Measurements from ENCODE around the gene ADAMTS2. TPM values are rescaled to one million over a fixed set of nuclear protein-coding genes. Genes with fewer than 3 reads are reported as not detected.

The ADAMTS2 gene
- total RNA-seq, 1 donor from 2014 or later = not detected

DNA sequence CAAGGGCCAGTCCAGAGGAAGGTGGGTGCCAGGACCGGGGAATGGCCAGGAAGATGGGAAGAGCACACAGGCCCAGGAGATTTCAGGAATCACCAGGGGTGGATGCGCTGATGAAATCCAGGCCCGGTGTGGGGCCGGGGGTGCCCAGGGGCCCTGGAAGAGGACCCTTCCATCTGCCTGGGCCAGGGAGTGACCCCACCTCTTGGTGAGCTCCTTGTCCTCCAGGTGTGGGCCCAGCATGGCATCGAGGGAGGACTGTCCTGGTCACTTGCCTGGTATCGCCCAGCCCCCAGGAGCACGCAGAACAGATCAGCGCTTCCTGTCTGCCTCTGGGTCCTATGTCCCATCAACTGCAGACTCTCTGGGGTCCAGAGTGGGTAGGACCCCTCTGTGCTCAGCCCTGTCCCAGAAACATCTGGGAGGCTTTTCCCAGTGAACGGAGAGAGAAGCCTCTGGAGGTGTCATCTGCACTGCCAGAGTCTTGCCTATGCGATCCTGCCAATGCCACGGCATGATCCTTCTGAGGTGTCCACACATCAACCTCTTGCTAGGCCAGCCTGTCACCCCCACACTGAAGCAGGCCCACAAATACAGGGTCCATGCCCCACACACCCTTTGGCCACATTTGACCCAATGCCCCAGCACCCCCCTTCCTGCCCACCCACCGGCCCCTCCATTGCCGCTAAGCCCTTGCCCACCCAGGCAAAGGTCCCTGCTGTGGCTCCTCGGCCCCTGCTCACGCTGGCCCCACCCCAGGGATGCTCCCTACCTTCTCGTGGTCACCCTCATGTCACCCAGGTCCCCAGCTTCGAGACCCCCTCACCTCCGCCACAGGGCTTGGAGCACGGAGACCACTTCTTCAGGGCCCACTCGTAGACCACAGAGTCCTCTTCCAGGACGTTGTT, 217.9 kb downstream of the ADAMTS2 start:
- ChIA-PET POLR2A (no interaction called here), CTCF (no interaction called here)
- no peaks in the 10 kb centered on the region for H3K27me3 Mint-ChIP-seq
- H3K4me3 Mint-ChIP-seq = no peak overlapping the region
- DNase-seq (no peak), ATAC-seq (ENCODE audit: low read depth) (no peak)
- no peaks in the 10 kb centered on the region for H3K9me3 Mint-ChIP-seq
- no peak overlapping the region for H3K27ac Mint-ChIP-seq
- TF ChIP-seq, protein P1, sequence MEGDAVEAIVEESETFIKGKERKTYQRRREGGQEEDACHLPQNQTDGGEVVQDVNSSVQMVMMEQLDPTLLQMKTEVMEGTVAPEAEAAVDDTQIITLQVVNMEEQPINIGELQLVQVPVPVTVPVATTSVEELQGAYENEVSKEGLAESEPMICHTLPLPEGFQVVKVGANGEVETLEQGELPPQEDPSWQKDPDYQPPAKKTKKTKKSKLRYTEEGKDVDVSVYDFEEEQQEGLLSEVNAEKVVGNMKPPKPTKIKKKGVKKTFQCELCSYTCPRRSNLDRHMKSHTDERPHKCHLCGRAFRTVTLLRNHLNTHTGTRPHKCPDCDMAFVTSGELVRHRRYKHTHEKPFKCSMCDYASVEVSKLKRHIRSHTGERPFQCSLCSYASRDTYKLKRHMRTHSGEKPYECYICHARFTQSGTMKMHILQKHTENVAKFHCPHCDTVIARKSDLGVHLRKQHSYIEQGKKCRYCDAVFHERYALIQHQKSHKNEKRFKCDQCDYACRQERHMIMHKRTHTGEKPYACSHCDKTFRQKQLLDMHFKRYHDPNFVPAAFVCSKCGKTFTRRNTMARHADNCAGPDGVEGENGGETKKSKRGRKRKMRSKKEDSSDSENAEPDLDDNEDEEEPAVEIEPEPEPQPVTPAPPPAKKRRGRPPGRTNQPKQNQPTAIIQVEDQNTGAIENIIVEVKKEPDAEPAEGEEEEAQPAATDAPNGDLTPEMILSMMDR (IDR thresholded peaks at IDR 0.05) = no peak
- no peaks in the 10 kb centered on the region for H3K4me1 Mint-ChIP-seq
- intact Hi-C loops (cut with micrococcal nuclease) = no loop called here
- no peaks in the 10 kb centered on the region for H3K36me3 Mint-ChIP-seq (ENCODE audit: low read depth)

DNA sequence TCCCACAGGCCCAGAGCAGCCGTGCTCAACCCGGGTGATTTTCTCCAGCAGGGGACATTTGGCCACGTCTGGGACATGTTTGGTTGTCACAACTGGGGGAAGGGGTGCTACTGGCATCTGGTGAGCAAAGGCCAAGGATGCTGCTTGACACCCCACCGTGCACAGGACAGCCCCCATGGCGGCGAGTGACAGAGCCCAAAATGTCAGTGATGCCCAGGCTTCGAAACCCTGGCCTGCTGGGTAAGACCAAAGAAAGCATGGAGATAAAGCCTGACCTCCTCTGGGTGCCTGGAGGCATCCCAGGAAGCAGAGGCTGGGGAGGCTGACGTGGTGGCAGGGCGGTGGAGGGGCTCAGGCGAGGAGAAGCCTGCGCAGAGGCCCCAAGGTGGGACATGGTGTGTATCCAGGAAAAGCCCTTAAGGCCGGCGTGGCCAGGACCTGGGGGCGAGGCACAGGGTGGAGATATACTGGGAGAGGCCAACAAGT, 218.7 kb downstream of the ADAMTS2 start:
- DNase-seq = no peak
- H3K27ac Mint-ChIP-seq = no peak overlapping the region
- CTCF ChIA-PET = no interaction called here
- TF ChIP-seq, protein P1 (IDR thresholded peaks at IDR 0.05) = no peak
- ATAC-seq (ENCODE audit: low read depth) = no peak
- intact Hi-C loops (cut with micrococcal nuclease) = no loop called here
- H3K27me3 Mint-ChIP-seq = no peaks in the 10 kb centered on the region
- no peak overlapping the region for H3K4me3 Mint-ChIP-seq
- H3K9me3 Mint-ChIP-seq = no peaks in the 10 kb centered on the region
- POLR2A ChIA-PET = no interaction called here
- H3K36me3 Mint-ChIP-seq (ENCODE audit: low read depth) = no peaks in the 10 kb centered on the region
- H3K4me1 Mint-ChIP-seq = no peaks in the 10 kb centered on the region

DNA sequence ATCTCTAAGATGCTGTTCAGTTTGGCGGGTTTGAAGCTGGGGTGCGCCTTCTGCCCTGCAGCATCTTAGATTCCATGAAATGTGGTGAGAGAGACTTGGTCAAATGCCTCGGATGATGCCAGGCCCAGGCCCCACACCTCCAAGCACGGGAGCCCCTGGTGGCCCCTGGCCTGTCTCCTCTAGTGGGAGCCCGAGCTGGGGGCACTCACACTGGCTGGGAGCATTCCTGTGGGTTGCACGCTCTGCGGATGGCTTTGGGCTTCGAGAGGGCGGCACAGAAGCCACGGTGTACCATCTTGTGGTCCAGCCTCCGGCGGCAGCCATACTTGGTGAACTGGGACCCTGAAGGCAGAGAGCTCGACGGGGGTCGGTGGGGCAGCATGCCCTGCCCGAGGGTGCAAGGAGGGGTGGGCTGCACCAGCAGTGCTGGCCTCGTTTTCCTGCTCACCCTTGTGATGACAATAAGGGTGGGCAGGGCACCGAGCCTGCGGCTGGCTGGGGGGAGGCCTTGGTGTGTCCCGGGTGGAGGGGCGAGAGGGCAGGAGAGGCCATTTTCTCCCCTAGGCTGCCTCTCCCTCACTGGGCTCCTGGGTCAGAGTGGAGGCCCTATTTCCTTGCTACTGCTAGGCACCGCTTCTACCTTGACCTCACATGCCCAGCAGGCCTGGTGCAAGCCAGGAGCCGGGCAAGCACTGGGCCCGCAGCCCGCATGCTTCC, 219.3 kb downstream of the ADAMTS2 start:
- no peak overlapping the region for H3K27ac Mint-ChIP-seq
- ATAC-seq (ENCODE audit: low read depth) = no peak
- H3K4me1 Mint-ChIP-seq = no peaks in the 10 kb centered on the region
- no peaks in the 10 kb centered on the region for H3K27me3 Mint-ChIP-seq
- intact Hi-C loops (cut with micrococcal nuclease) = no loop called here
- TF ChIP-seq, protein P1 (IDR thresholded peaks at IDR 0.05) = no peak
- ChIA-PET CTCF (no interaction called here), POLR2A (no interaction called here)
- H3K36me3 Mint-ChIP-seq (ENCODE audit: low read depth) = no peaks in the 10 kb centered on the region
- no peaks in the 10 kb centered on the region for H3K9me3 Mint-ChIP-seq
- no peak overlapping the region for H3K4me3 Mint-ChIP-seq
- DNase-seq = no peak

DNA sequence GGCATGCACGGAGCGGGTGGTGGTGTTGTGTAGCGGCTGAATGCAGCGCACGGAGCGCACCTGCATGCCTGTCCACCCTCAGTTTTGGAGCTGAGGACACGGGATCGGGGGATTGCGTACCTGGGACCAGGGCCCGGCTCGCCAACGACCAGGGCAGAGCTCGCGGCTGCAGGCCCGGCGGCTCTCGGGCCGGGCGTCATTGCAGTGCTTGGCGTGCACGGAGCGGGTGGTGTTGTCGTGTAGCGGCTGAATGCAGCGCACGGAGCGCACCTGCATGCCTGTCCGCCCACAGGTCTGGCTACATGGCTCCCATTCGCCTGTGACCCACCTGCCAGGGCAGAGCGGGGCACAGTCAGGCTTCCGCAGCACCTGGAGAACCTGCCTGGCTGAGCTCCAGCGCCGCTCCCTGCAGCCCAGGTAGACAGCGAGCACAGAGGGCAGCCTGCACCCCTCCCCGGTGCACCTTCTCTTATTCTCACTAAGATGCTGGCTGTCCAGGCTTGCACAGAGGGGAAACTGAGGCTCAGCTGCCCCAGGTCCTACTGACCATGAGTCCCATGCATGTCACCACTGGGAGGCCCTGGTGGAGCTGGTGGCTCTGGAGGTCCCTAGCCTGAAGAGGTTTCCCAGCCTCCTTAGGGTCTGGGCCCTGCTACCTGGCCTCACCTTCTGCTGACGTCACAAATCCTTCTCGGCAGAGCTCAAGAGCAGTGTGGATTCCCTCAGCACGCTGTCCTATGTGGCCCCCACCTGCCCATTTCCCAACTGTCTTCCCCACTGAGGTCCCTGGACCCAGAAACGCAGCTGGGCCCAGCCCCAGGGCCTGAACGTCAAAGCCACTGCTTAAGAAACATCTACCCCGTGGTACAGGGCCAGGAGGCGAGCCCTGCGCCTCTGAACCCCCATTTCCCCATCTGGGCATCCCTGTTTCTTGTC, 220.1 kb downstream of the ADAMTS2 start:
- Mint-ChIP-seq H3K4me3 (no peak overlapping the region), H3K27ac (no peak overlapping the region), H3K27me3 (no peaks in the 10 kb centered on the region), H3K9me3 (no peaks in the 10 kb centered on the region), H3K4me1 (no peaks in the 10 kb centered on the region), H3K36me3 (ENCODE audit: low read depth) (no peaks in the 10 kb centered on the region)
- intact Hi-C loops (cut with micrococcal nuclease) = no loop called here
- ChIA-PET POLR2A (no interaction called here), CTCF (no interaction called here)
- DNase-seq (no peak), ATAC-seq (ENCODE audit: low read depth) (no peak)
- TF ChIP-seq, protein P1 (IDR thresholded peaks at IDR 0.05) = no peak

All from activated B cell treated with CpG ODN at 0.5 μM for 24 hours (primary cell).